ENCODE data around the gene LRCH2.
"Not testable (repeated sequence)": the region's sequence is repeated elsewhere in the genome, so short reads cannot be mapped to it uniquely, and the experiment has no call there.

- TF ChIP-seq POLR2A (IDR thresholded peaks at IDR 0.05), result not testable (repeated sequence)
- TF ChIP-seq, protein P1, sequence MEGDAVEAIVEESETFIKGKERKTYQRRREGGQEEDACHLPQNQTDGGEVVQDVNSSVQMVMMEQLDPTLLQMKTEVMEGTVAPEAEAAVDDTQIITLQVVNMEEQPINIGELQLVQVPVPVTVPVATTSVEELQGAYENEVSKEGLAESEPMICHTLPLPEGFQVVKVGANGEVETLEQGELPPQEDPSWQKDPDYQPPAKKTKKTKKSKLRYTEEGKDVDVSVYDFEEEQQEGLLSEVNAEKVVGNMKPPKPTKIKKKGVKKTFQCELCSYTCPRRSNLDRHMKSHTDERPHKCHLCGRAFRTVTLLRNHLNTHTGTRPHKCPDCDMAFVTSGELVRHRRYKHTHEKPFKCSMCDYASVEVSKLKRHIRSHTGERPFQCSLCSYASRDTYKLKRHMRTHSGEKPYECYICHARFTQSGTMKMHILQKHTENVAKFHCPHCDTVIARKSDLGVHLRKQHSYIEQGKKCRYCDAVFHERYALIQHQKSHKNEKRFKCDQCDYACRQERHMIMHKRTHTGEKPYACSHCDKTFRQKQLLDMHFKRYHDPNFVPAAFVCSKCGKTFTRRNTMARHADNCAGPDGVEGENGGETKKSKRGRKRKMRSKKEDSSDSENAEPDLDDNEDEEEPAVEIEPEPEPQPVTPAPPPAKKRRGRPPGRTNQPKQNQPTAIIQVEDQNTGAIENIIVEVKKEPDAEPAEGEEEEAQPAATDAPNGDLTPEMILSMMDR (IDR thresholded peaks at IDR 0.05), result not testable (repeated sequence)
Measured at GRCh38 chrX:115209547-115209946, 24.3 kb downstream of the LRCH2 start.
